IPS-NIHi11 (cell line): ENCODE data around the gene DEPDC7.
"Not testable (repeated sequence)": the region's sequence is repeated elsewhere in the genome, so short reads cannot be mapped to it uniquely, and the experiment has no call there.

Experiments
- DNase-seq: peaks from one replicate; pipeline ENCODE4 v3.0.0; 2012; ENCODE audit warnings: mixed read lengths, low spot score

DEPDC7 gene

DNA sequence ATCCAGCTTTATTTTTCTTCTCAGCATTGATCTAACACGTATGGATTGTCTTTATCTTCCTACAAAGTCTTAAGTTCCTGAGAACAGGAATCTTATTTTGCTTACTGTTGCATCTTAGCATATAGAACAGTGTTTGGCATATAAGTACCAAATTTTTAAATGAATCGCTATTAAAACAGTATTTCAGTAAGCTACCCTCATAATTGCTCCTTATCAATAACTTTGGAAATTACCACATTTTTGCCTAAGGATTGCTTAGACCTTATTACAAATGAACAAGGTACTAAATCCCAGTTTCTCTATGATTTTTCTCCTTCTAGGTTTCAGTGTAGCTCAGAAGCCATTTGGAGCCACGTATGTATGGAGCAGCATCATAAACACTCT, 9.7 kb downstream of the DEPDC7 start:
- DNase-seq: no peak

DNA sequence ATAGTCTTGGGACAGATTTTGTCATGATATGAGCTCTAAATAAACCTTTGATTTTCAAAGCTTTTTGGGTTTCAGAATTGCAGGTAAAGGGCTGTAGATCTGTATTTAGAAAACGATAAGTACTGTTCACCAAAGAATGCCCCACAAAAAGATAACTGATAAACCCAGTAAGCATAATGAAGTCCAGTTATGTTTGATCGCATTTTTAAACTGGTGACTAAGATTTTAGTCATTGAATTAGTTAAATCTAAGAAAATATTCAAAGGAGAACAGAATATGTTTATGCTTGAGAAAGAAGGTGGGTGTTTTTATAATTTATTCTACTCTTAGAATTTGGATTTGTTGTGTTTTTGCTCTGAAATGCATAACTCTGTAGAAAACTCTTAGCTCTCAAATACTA, 11.6 kb downstream of the DEPDC7 start:
- DNase-seq: no peak

DNA sequence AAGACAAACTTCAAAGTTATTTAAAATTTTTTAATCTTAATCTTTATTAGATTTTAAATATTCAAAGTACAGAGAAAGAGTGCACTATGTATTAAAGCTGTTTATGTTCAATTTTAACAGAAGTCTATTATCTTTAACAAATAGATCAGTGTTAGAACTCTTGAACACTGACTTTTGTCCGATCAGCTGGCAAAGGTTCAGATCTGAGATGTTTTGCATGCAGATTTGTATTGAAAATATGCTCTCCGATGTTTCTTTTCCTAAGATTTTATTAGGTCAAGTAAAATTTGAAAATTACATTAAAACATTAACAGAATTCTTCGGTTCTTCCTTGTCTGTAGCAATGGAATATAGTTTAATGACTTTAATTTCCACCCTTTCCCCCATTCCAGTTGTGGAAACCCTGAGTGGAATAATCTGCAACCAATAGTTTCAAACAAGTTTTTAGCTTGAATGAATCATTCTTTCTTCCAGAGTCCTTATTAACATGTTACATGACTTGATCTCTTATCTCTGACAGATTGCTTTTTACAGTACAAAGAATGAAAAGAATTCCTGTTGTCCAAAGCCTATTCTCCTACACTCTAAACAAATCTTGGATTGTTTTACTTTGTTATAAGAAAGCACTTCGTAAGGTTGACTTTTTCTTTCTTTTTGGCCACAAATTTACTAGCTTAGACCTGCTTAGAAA, 12.3 kb downstream of the DEPDC7 start:
- no peak for DNase-seq

DNA sequence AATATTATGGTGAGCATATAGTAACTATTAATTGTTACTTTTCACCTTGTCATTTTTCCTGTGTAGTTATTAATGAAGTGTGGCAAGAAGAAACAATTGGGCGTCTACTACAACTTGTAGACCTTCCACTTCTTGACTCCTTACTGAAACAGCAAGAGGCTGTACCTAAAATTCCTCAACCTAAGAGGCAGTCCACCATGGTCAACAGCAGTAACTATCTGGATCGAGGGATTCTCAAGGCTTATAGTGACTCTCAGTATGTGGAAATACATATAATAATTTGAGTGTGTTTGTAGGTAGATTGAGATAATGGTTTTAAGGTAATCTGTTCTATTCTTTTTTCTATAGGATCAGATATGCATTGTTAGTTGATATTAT, 12.8 kb downstream of the DEPDC7 start:
- no peak for DNase-seq

DNA sequence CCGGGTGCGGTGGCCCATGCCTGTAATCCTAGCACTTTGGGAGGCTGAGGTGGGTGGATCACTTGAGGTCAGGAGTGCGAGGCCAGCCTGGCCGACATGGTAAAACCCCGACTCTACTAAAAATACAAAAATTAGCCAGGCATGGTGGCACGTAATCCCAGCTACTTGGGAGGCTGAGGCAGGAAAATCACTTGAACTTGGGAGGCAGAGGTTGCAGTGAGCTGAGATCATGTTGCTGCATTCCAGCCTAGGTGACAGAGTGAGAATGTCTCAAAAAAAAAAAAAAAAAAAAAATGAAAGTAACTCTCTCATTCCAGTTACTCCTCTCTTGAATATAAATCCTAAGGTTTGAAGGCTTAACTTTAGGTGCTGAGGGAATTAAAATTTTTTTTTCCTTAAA, 13.5 kb downstream of the DEPDC7 start:
- not testable (repeated sequence) for DNase-seq

DNA sequence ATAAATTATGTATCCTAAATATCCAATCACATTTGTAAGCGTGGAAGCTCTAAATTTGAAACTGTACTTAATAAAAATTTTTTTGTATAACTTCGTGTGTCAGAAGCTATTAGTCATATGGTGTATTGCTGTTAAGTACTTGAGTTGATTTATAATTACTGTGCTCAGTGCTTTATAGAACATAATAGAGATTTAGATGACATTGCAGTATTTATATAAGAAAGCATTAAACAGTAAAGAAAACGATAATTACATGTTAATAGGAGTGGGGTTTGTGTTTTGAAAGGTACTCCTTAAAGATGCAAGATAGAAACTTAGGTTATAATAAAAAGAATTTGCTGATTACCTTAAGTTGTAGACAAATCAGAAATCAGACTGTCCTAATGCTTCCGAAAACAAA, 17.8 kb downstream of the DEPDC7 start:
- DNase-seq: no peak

DNA sequence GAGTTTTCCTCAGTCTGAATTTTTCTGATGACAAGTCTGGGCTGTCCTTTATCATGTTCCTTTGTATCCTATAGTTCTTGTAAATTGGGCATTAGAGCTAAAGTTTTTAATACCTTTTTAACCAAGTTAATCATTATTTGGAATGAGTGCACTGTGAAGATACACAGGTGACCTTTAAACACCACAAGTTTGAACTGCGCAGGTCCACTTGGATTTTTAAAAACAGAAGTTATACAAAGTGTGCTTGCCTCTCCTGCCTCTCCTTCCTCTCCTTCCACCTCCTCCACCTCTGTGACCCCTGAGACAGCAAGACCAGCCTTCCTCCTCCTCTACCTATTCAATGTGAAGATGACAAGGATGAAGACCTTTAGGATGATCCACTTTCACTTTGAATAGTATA, 19.3 kb downstream of the DEPDC7 start:
- no peak for DNase-seq

DNA sequence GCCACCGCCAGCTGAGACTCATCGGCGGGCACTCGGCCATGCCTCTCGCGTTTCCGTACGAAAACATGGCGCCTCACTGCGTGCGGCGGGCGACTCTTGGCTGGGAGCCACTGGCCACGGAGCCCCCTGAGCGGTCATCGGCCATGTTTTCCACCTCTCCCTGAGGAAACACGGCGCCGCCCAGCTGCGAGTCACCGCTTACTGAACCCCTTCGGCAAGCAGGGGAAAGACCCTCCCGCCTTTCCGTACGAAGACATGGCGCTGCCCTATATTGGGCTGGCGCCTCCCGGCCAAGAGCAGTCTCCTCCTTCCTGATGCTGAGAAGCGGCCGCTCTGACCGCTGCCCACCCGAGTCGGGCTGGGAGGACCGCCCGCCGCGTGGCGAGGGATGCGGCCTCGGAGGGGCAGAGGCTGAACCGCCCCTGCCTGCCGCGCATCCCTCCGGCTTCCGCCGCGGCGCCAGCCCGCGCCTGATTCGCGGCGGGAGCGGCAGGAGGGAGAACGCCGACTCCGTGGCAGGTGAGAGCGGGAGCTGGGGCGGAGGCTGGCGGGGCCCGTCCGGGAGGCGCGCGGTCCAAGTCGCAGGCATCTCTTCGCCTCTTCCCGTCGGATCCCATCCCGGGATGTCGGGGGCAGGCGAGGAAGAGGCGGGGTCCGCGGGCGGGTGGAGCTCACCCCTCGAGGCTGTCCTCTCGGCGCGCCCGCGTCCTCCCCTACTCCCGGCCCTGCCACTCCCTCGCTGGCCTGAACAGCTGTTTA, 23.8 kb downstream of the DEPDC7 start, which contains the start of gene TCP11L1:
TCP11L1 (plus strand) TSS at position 299 of the 759 bp plus-strand sequence. CDS start 4,202 bp downstream, outside the sequence.
- DNase-seq: peak; percentile 93

DNA sequence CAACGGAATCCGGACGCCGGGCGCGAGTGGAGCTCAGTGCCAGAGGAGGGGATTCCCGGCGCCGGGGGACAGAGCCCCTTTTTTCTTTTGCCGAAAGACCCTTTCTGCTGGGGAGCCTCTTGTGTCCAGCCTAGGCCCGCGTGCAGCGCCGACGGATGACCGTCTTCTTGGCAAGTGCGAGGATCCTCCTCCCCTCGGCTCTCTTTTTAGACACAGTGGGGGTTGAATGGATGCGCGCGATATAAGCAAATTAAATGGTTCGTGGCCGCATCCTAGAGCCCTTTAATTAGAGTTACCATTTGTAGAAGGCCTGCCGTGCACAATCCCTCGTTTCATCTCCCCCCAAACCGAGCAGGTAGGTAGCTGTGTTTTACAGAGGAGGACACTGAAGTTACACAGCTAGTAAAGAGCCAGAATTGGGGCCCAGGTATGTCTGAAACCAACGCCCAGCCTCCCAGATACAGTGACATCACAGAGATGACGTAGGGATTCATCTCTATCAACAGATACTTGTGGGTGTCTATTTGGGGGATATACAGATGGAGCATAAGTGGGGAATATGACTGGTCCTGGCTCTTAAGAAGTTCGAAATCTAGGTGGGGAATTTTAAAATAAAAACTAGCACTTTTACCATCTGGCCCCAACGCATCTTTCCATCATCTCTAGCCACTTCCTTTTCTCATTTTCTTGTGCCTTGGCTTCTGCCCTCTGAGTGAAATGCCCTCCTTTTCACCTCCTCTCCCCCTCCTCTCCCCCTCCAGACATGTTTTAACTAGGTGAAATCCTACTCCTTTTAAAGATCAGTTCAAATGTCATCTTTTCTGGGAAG, 24.6 kb downstream of the DEPDC7 start:
- DNase-seq: no peak

DNA sequence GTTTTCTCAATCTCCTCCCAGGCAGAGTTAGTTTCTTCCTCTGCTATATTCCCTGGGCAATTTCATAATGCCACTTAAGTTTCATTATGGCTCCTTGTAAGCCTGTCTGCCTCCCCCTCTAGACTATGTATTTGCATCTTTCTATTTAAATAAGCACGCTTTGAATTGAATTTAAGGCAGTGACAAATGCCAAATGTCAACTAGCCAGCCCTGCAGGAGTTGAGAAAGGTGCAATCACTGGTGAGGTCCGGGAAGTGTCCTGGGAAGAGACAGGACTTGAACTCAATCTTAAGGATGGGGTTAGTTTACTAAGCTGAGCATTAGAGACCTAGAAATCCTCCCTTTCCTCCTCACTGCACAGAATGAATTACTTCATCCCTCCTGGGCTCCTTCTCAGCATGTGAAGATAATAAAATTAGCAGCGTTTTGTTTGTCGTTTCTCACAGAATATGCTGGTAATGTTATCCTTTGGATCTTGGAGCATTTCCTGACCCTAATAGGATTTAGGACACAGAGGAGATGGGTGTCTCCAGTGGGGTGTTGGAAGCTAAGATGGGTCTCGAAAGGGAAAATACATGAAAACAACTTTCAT, 25.3 kb downstream of the DEPDC7 start:
- no peak for DNase-seq

DNA sequence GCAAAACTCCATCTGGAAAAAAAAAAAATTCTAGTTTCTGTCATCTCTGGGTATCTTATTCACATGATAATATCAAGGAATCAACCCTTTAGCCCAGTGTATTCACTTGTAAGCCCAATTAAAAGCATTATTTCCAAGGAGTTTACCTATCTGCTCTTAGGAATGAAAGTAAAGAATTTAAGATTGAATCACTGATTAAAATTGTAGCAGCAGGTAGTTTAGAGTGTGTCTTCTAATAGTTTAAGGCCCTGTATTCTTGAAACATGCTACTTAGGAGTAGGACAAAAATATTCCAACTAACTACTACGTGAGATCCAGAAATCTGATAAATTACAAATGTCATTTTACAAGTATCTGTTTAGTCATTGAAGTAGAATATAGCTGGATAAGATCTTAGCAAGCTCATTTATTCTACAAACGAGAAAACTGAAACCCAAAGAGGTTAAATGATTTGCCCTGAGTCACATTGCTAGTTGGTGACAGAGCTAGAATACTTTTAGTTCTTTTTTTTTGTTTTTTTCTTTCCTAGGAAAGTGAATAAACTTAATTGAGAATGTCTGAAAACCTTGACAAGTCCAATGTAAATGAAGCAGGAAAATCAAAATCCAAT, 27.6 kb downstream of the DEPDC7 start:
- DNase-seq: no peak

DNA sequence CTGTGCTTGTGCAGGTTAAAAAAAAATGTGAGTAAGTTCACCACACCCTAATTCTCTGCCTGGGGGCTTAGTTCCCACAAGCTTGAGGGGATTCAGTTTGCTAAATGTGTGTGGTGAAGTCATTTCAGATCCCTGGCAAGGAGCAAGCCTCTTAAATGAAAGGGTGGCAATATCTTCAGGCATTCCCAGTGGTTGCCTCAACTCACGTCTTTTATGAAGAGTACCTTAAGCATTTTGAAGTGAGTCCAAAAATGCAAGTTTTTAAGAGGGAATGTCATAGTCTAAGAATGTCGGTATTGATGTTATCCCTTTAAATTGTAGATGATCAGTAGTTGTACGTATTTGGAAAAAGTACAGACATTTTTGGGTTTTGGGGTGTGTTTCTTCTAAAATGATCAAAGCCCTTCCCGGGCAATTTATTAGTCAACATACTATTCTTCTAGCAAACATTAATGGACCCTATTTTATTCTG, 28.6 kb downstream of the DEPDC7 start:
- DNase-seq: no peak

DNA sequence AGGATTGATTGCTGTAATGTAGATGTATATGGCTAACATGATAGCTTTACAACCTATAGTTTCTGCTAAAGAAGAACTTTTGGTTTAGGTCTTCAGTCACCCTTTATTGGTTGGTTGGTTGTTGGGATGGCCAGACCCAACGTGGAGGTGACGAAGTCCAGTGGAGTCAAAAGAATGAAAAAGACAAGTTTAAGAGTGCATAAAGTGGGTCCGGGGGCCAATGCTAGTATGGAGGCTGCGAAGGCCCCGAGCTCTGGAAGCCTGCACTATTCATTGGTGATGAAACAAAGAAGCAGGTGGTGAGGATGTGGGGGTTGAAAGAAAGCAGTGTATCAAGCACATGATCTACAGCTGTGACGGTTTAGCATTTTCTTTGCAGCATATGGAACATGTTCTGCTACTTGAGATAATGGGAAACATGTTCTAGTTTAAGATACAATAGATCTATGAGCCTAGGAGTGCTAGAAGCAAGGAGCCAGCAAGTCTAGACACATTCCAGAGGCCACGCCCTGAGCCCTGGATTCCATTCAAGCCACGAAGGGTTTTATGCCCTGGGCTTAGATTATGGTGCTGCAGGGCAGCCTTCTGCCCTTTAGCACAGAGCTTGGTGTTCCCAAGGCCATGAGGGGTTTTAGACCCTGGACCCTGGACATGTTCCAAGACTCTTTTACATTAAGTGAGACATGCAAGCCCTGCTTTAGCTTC, 30.0 kb downstream of the DEPDC7 start:
- no peak for DNase-seq

DNA sequence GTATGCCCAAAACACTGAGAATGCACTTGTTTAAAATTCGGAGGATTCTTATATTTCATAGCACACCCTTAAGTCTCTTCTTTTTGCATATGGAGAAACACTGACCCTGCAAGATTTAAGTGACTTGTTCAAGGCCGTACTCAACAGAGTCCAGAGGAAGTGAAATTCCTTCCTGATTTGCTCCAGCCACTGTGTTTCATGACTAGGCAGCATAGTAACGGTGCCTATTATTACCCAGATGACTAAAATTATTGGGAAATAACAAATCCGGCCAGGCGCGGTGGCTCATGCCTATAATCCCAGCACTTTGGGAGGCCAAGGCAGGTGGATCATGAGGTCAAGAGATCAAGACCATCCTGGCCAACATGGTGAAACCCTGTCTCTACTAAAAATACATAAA, 33.0 kb downstream of the DEPDC7 start:
- not testable (repeated sequence) for DNase-seq

DNA sequence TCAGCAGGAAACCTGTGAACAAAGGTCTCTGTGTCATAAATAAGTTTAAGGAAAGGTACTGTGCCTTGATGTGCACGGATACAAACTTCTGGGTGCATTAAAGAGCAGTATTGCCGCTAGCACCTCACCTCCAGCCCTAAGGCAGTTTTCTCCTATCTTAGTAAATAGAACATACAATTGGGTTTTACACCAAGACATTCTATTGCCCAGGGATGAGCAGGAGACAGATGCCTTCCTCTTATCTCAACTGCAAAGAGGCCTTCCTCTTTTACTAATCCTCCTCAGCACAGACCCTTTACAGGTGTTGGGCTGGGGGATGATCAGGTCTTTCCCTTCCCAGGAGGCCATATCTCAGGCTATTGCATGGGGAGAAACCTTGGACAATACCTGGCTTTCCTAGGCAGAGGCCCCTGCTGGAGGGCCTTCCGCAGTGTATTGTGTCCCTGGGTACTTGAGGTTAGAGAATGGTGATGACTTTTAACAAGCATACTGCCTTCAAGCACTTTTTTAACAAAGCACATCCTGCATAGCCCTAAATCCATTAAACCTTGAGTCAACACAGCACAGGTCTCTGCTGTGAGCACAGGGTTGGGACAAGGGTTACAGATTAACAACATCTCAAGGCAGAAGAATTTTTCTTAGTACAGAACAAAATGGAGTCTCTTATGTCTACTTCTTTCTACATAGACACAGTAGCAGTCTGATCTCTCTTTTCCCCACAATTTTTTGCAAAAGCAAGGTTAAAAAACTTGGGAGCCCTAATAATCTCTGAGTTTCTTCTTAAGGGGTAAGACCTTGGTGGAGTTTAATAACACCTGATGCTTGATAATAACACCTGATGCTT, 34.1 kb downstream of the DEPDC7 start:
- not testable (repeated sequence) for DNase-seq

DNA sequence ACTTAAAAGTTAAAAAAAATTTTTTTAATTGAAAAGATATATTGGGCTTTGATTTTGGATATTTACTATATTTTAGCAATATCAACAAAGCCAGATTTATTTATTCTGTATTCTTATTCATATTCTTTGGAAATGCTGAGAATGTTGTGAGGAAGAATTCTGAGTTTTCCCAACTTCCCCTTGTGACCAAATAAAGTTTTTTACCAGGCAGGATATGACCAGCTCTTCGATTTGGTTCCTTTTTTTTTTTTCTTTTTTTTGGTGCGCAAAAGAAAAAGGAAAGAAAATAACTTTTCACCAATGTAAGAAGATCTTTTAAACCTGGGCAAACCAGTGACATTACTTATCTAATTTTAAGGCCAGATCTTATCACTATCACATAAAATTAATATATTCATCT, 36.6 kb downstream of the DEPDC7 start:
- no peak for DNase-seq

DNA sequence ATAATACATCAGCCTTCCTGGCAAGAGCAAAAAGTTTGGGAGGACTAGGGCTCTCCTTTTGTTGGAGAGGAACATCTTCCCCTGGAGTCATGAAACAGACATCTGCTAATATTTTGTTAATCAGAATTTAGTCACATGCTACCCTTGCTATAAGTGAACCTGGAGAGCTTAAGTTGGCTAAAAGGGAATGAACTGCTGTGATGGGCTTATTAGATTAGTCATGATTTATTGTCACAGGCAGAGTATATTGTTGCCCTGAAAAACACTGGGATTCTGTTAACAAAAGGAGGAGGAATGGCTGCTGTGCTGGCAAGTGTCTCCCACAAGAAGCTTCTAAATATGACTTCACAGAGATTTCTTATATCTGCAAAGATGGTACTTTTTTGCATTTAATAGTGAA, 39.7 kb downstream of the DEPDC7 start:
- no peak for DNase-seq

DNA sequence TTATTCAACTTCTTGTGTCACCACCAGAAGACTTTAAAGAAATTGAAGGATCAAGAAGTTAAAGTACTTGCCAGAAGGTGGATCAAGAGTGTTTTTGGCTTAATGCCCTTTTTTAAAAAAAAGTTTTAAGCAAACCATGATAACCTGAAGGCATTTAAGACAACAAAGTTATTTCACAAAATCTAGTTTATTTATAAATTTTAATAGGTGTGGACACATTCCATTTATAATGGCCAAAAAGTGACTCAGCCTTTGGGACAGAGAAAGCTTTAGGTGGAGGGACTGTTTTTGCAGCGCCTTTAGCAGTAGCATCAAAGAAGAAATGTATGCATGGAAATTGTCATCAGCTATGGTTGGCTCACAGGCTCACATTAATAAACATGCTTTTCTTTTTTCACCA, 41.6 kb downstream of the DEPDC7 start:
- no peak for DNase-seq

DNA sequence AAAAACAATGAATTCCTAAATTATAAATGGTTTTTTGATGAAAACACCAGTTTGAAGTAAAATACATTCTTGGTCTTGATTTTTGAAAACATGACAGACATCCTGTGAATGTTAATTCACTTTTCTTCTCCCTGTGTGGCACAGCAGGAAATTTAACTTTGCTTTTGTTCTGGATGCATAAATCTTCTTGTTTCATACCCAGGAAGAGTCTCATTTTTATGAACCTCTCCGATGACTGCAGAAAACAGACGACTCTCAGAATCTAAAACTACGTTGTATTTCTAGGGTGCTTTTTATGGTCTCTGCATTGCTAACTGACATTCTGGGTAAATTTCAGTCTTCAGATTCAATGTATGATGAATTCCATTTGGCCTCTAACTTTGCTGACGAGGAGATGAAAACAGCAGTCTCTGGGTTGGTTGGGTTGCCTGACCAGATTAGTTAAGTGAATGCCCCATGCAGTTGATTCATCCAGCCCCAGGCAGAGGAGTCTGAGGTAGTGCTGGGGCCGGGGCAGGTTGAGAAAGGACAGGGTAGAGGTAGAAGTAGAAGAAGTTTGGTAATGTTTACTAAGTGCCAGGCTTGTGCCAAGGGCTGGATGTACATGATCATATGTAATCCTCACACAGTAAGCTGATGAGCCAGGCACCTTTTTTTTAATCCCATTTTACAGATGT, 43.8 kb downstream of the DEPDC7 start:
- DNase-seq: no peak

DNA sequence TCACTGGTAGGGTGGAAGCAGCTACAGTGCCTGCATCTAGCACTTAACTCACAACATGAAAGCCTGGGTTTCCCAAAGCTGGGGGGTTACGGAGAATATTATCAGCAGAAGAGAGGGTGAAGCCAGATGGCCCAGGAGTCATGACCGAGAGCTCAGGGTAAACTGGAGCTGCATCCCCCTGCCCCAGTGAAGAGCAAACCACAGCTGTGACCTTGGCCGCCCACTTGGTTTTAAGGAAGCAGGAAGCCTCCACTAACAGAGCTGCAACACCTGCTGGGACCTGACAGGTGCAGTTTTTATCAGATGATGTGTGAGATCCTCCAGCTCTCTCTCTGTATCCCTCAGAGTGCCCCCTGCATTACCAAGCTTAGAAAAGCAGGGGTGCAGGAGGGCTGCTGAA, 44.6 kb downstream of the DEPDC7 start:
- no peak for DNase-seq
